ENCODE data around the gene ACP2. TPM values are rescaled to one million over a fixed set of nuclear protein-coding genes. Genes with fewer than 3 reads are reported as not detected.
A peak's percentile ranks its signal among the peaks of the same experiment; 100 is the strongest.

ACP2 gene
- polyA plus RNA-seq, 3 donors = 13.1 to 25.3 (median 20.5) TPM

GRCh38 chr11:47288066-47288465 is 39.5 kb upstream of the ACP2 start:
- H3K9me3 Mint-ChIP-seq = peaks cover 0 to 1% (median 0%) of the 10 kb centered on the region in 7 donors
- H3K4me1 Mint-ChIP-seq = no peaks in the 10 kb centered on the region
- Histone ChIP-seq H3K4me3 (replicated peaks in 1 of 3; ENCODE audit: low read depth in 2 of 3, low read length in 3 of 3) (no peak overlapping the region), H3K27ac (ENCODE audit: low read depth in 1 of 2, low read length in 2 of 2) (no peak overlapping the region), H4K20me1 (ENCODE audit: insufficient read depth, low read length) (peaks cover 72% of the 10 kb centered on the region), H3K9ac (ENCODE audit: insufficient read depth, low read length, poor library complexity, severe bottlenecking) (no peak overlapping the region), H2AFZ (ENCODE audit: insufficient read depth, low read depth, low read length, poor library complexity, severe bottlenecking) (no peak overlapping the region), H3K36me3 (replicated peaks in 1 of 2; ENCODE audit: control insufficient read depth in 1 of 2, insufficient read depth in 2 of 2, low read length in 2 of 2) (peaks cover 95 to 100% of the 10 kb centered on the region in 2 donors), H3K4me2 (replicated peaks; ENCODE audit: extremely low read depth, low read length, poor library complexity, severe bottlenecking) (no peak overlapping the region), H3K27me3 (ENCODE audit: control insufficient read depth in 2 of 2, insufficient read depth in 2 of 2, low read length in 2 of 2) (no peaks in the 10 kb centered on the region), H3K79me2 (ENCODE audit: insufficient read depth, low read length) (no peaks in the 10 kb centered on the region), H3K9me3 (replicated peaks in 1 of 2; ENCODE audit: control insufficient read depth in 1 of 2, insufficient read depth in 1 of 2, low read length in 2 of 2) (no peaks in the 10 kb centered on the region), H3K4me1 (ENCODE audit: control insufficient read depth in 1 of 2, insufficient read depth in 2 of 2, low read length in 2 of 2) (no peaks in the 10 kb centered on the region)
- no peak overlapping the region for H3K27ac Mint-ChIP-seq
- intact Hi-C loops (cut with micrococcal nuclease) = no loop called here
- no peak for TF ChIP-seq CTCF (IDR thresholded peaks at IDR 0.05)
- peaks cover 0 to 1% (median 0%) of the 10 kb centered on the region in 3 donors for H3K27me3 Mint-ChIP-seq (ENCODE audit: low read depth in 3 of 3)
- no peak overlapping the region for H3K4me3 Mint-ChIP-seq
- H3K36me3 Mint-ChIP-seq = peaks cover 88 to 100% of the 10 kb centered on the region in 2 donors
- WGBS (ENCODE audit: insufficient coverage) = 97% methylated on average over 3 of the region's 5 CpGs
- DNase-seq = no peak

DNA sequence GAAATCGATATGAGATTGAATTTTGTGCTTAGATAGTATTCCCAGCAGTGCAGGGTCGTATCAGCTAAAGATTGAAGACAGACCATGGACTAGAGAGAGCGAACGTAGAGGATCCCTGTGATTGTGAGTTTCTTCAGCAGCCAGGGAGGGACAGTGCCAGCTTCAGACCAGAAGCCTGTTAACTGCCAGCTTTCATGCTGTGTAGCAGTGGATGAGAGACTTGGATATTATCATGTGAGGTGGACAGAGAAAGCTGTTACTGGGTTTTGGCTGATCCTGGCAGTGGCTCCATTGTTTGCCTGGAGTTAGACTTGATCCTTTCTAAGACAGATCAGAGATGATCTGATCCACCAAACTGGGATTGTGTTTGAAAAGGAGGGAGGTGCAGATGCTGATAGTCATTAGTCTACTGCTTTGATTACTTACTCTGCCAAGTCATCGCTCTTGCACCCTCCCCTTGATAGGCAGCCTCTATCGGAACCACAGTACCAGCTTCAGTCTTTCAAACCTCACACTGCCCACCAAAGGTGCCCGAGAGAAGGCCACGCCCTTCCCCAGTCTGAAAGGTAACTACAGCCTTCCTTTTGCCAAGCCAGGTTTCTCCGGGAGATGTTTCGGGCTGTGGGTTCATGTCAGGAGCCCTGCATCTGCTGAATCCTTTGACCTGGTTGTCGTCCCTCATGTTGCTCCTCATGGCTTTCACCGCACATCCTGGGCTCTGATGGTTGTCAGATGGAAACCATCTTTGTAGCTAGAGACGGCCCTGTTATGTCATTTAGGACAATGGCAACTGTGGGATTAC is 37.6 kb upstream of the ACP2 start:
- Histone ChIP-seq H2AFZ (ENCODE audit: insufficient read depth, low read depth, low read length, poor library complexity, severe bottlenecking) (no peak overlapping the region), H3K27me3 (ENCODE audit: control insufficient read depth in 2 of 2, insufficient read depth in 2 of 2, low read length in 2 of 2) (no peaks in the 10 kb centered on the region), H3K4me2 (replicated peaks; ENCODE audit: extremely low read depth, low read length, poor library complexity, severe bottlenecking) (no peak overlapping the region), H3K36me3 (replicated peaks in 1 of 2; ENCODE audit: control insufficient read depth in 1 of 2, insufficient read depth in 2 of 2, low read length in 2 of 2) (peaks cover 94 to 98% of the 10 kb centered on the region in 2 donors), H3K79me2 (ENCODE audit: insufficient read depth, low read length) (no peaks in the 10 kb centered on the region), H4K20me1 (ENCODE audit: insufficient read depth, low read length) (peaks cover 65% of the 10 kb centered on the region), H3K9ac (ENCODE audit: insufficient read depth, low read length, poor library complexity, severe bottlenecking) (no peak overlapping the region), H3K4me1 (ENCODE audit: control insufficient read depth in 1 of 2, insufficient read depth in 2 of 2, low read length in 2 of 2) (no peaks in the 10 kb centered on the region), H3K4me3 (replicated peaks in 1 of 3; ENCODE audit: low read depth in 2 of 3, low read length in 3 of 3) (no peak overlapping the region), H3K27ac (ENCODE audit: low read depth in 1 of 2, low read length in 2 of 2) (peak overlapping the region in 1 of 2 donors; percentile 8), H3K9me3 (replicated peaks in 1 of 2; ENCODE audit: control insufficient read depth in 1 of 2, insufficient read depth in 1 of 2, low read length in 2 of 2) (no peaks in the 10 kb centered on the region)
- H3K36me3 Mint-ChIP-seq = peaks cover 84 to 98% of the 10 kb centered on the region in 2 donors
- H3K4me3 Mint-ChIP-seq = no peak overlapping the region
- TF ChIP-seq CTCF (IDR thresholded peaks at IDR 0.05) = no peak
- no peak for DNase-seq
- no peaks in the 10 kb centered on the region for H3K4me1 Mint-ChIP-seq
- peak overlapping the region in 3 of 7 donors; percentile 20 to 62 (median 27) for H3K27ac Mint-ChIP-seq
- WGBS (ENCODE audit: insufficient coverage) = 94% methylated on average over 13 of the region's 13 CpGs
- peaks cover 0 to 1% (median 0%) of the 10 kb centered on the region in 7 donors for H3K9me3 Mint-ChIP-seq
- intact Hi-C loops (cut with micrococcal nuclease) = no loop called here
- H3K27me3 Mint-ChIP-seq (ENCODE audit: low read depth in 3 of 3) = peaks cover 0 to 1% (median 0%) of the 10 kb centered on the region in 3 donors
